ELF-1 (cell line): ENCODE results near the gene CREG1.
"Not testable (repeated sequence)": the region's sequence is repeated elsewhere in the genome, so short reads cannot be mapped to it uniquely, and the experiment has no call there.

Experiments
- DNase-seq: peaks from one replicate; pipeline ENCODE4 v3.0.0-alpha.2; 2016; ENCODE audit warnings: low read depth, low spot score

The CREG1 gene

GRCh38 chr1:167553136-167554027 lies at the start of gene CREG1:
CREG1 (minus strand) TSS chr1:167553762.
- DNase-seq: peak; percentile 96

DNA sequence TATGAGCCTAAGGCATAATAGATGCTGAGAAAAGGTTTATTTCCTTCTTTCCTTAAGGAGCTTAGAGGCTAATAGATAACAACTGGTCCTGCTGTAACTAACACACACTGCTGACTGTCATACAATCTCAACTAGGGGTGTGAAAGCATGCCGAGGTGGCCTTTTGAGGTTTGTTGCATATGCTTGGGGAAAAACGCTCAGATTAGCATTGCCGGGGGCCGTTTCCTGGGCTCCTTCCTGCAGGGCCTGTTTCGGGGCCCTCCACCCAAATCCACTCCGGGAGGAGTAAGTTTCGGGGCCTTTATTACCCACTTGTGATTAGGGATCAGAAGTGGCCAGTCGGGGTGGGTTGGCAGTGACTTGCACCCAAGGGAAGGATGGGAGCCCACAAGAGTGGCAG lies 49.3 kb upstream of the CREG1 start:
- no peak for DNase-seq

- no peak for DNase-seq
Observed at GRCh38 chr1:167601442-167602383, 48.2 kb upstream of the CREG1 start.

DNA sequence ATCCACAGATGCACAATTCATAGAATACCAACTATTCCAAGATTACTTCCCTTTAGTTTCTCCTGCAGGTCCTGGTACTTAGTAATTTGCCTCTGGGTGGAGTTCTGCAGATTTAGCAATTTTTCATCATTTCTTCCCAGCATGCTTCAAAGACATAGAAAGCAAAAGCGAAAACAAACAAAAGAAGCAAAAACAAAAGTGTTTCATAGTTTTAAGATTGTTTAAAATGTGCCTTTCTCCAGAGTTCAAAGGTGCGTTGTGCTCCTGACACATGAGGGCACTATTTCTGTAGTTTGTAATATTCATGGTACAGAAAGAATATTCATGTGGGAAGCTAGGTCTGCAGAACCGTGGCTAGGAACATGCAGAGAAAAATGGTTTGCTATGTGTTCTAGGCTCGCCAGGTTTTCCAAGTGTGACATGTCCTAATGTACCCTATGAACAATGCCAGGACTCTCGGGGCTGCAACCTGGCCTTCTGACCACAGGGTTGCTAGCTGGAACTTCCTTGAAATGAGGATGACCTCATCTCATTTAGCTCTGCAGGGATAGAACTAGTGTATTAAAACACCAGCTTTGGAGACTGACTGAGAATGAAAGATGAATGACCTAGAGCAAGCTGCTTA lies 46.5 kb upstream of the CREG1 start:
- DNase-seq: no peak

- DNase-seq: no peak
Observed at GRCh38 chr1:167594822-167595221, 41.3 kb upstream of the CREG1 start.

- no peak for DNase-seq
Observed at GRCh38 chr1:167593860-167594259, 40.3 kb upstream of the CREG1 start.

GRCh38 chr1:167592475-167592874 lies 38.9 kb upstream of the CREG1 start:
- DNase-seq: no peak

- DNase-seq: no peak
Observed at GRCh38 chr1:167588361-167588760, 34.8 kb upstream of the CREG1 start.

DNA sequence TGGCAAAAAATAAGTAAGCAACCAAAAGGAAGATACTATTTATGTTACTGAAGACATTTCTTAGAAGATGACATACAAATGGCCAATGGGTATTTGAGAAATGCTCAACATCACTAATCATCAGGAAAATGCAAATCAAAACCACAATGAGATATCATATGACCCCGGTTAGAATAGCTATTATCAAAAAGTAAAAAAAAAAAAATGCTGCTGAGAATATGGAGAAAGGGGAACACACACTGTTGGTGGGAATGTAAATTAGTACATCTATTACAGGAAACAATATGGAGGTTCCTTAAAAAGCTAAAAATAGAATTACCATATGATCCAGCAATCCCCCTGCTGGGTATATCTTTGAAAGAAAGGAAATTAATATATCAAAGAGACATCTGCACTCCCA lies 34.3 kb upstream of the CREG1 start:
- DNase-seq: no peak

DNA sequence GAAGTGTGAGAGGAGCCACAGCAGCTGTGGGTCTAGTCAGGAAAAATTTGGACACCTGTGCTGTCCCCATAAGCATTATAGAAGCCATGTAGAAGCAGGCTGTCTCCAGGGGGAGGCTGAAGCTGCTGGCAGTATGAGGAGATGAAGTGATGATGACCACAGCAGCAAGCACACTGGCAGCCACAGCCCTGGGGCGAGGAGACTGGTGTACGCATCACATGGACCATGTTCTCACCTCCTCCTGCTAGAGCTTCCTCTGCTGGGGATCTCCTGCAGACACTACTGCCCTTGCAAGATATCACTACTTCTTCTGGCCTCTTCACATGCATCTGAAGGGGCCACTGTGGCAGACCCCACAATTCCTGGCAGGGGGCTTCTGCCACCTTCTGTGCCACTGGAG lies 33.8 kb upstream of the CREG1 start:
- DNase-seq: no peak

GRCh38 chr1:167584581-167584980 lies 31.0 kb upstream of the CREG1 start:
- DNase-seq: no peak

DNA sequence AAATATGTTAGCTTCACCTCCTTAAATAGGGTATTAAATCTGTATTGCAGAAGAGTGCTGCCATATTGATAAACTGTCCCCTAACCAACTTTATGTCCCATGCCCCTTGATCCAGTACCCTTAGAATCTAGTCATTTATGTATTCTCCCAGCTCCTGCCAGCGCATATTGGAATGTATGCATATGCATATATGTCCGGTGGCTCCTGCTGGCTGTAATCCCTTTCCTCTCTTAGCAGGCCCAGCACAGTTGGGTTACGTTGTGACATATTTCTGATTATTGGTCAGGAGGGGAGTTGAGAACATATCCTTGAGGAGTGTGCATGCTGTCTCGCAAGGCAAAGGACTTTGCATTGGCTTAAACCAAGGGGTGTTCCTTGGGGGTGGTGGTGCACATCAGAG lies 29.2 kb upstream of the CREG1 start:
- DNase-seq: no peak

GRCh38 chr1:167582064-167582463 lies 28.5 kb upstream of the CREG1 start:
- no peak for DNase-seq

- no peak for DNase-seq
Observed at GRCh38 chr1:167579986-167580385, 26.4 kb upstream of the CREG1 start.

DNA sequence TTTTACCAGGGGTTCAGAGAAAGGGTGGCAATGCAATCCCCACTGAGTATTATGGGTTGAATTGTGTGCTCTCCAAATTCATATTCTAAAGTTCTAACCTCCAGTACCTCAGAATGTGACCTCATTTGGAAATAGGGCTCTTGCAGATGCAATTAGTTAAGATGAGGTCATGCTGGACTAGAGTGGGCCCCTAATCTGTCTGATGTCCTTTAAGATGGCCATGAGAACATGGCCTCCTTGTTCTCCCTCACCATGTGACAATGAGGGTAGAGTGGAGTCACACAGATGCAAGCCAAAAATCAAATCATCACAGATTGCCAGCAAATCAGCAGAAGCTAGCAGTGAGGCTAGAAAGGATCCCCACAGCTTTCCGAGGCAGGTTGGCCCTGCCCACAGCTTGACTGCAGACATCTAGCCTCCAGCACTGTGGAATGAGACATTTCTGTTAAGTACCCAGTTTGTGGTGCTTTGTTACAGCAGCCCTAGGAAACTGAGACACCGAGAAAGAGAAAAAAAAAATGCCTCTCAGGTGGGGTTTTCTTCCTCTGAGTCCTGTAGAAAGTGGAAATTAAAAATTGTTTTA lies 25.5 kb upstream of the CREG1 start:
- DNase-seq: peak; percentile 49

DNA sequence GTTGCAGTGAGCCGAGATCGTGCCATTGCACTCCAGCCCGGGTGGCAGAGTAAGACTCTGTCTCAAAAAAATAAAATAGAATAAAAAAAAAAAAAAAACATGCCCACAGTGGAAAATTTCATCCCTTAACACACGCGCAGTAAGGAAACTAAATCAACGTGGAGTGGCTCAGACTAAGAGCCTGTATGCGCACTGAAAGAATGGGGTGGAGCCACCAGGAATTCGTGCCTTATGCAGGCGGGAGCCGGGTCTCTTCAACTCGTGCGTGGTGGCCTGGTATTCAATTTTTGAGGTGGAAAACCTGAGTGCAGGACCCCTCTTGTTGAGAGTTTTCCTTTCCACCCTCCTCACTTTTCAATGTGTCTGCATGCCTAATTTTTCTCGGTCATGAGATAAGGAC lies 22.1 kb upstream of the CREG1 start:
- DNase-seq: no peak

GRCh38 chr1:167573035-167573434 lies 19.5 kb upstream of the CREG1 start:
- DNase-seq: no peak

DNA sequence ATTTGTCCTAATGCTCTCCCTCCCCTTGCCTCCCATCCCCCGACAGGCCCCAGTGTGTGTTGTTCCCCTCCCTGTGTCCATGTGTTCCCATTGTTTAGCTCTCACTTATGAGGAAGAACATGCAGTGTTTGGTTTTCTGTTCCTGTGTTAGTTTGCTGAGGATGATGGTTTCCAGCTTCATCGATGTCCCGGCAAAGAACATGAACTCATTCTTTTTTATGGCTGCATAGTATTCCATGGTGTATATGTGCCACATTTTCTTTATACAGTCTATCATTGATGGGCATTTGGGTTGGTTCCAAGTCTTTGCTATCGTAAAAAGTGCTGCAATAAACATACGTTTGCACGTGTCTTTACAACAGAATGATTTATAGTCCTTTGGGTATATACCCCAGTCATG lies 17.1 kb upstream of the CREG1 start:
- not testable (repeated sequence) for DNase-seq

DNA sequence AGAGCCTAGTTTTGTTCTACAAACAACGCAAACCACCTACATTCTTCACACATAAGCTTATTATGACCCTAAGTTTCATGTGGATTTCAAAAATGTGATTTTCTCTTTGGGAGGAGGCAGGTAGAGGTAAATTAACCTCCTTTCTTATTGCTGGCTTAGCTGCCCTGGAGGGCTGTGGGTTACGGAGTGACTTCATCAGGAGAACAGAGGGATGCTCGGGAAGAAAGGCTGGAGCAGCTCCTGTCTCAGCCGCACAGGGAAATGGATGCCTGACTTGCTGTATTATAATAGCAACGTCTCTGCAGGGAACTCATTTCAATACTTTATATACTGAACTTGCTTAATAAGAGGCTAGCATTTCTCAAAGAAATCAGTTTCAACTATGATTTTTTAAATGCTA lies 14.1 kb upstream of the CREG1 start:
- DNase-seq: no peak

DNA sequence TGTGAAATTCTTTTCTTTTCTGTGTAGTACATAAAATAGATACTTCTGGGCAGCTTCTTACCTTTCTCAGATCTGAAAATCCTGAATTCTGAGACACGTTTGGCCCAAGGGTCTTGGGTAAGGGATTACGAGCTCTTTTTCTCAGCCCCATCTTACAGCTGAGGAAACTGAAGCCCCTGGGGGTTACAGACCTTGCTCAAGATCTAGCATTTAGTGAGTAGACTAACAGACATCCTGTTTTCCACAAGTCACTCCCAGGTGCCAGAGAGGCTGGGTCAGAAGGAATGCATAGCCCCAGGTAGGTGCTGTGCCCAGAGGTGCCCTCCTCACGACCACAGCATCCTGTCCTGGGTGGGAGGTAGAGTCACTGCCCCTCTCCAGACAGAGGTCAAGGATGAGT lies 13.2 kb upstream of the CREG1 start:
- DNase-seq: peak; percentile 26

DNA sequence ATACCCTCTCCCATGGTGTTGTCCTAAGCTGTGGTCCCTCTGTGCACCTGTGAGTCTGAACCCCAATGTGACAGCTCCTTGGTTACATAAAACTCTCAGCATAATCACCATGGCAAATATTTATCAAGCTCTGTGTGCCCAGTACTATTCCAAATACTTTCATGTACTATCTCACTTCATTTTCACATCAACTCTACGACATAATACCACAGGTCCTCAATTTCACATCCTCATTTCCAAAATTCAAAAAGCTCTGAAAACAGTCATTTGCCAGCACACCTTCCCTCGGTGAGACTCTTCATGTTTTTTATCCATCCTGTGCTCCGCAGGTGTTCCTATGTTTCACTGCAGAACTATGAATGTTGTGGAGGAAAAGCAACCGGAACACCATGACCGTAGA lies 12.4 kb upstream of the CREG1 start:
- no peak for DNase-seq
